ENCODE data around the gene PCBP3. TPM values are rescaled to one million over a fixed set of nuclear protein-coding genes. Genes with fewer than 3 reads are reported as not detected.
A peak's percentile ranks its signal among the peaks of the same experiment; 100 is the strongest.

The PCBP3 gene
- polyA plus RNA-seq, 1 experiment: 1.6 TPM

DNA sequence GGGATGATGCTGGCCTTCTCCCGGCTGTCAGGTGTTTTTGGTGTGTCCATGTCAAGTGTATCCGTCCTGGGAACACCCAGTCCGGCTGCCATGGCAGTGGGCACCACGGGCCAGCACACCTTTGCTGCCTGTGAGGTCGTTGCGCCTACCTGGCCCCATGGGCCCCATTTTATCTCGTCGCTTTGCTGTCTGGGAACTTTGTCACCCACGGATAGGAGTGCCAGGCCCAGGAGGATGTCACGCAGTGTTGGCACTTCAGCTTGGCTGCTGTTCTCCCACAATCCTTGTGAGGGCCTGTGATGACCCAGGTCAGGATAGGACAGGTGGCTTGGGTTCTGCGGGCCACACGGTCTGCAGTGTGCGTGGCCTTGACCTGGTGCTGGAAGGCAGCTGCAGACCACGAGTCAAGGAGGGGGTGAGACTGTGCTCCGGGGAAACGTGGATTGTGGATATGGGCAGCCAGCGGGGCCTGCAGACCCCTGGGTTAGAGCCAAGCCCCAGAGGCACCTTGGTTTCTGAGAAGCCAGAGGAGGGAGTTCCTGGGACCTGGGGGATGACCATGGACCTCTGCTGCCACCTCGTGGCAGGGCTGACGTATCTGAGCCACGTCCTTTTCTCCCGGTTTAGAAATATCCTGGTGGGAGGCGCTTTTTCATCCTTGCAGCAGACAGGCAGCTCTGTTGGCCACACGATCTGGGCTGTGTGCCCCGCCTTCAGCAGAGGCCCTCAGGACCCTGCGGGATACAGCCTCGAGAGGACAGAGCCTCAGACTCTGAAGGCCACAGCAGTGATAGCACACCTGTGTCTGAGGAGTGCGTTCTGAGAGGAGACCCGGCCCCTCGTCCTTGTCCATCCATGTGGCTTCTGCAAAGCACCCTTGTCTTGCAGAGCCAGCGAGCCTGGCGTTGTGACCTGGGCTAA, 176.9 kb downstream of the PCBP3 start:
- Histone ChIP-seq H3K27ac (ENCODE audit: low read depth, low read length) (no peak overlapping the region), H3K9me3 (ENCODE audit: control insufficient read depth, insufficient read depth, low read length) (peaks cover 4% of the 10 kb centered on the region; the same call in 1 of the 2 replicates), H3K27me3 (ENCODE audit: control insufficient read depth, insufficient read depth, low read length) (peaks cover 2% of the 10 kb centered on the region), H3K4me3 (ENCODE audit: low read depth, low read length) (no peak overlapping the region)
- ChIA-PET POLR2A (interaction anchor here (0.6 to 1.0 kb wide), 2 partner anchors 265 to 532 kb away, joined by 3 read pairs; no protein-coding TSS in a partner anchor), CTCF (interaction anchor here (0.5 to 4.6 kb wide), 16 partner anchors 8 to 681 kb away, joined by 3 to 44 read pairs (median 4); no protein-coding TSS in a partner anchor)
- DNase-seq (ENCODE audit: low read depth, low spot score): peak; percentile 85
- TF ChIP-seq, protein P1, sequence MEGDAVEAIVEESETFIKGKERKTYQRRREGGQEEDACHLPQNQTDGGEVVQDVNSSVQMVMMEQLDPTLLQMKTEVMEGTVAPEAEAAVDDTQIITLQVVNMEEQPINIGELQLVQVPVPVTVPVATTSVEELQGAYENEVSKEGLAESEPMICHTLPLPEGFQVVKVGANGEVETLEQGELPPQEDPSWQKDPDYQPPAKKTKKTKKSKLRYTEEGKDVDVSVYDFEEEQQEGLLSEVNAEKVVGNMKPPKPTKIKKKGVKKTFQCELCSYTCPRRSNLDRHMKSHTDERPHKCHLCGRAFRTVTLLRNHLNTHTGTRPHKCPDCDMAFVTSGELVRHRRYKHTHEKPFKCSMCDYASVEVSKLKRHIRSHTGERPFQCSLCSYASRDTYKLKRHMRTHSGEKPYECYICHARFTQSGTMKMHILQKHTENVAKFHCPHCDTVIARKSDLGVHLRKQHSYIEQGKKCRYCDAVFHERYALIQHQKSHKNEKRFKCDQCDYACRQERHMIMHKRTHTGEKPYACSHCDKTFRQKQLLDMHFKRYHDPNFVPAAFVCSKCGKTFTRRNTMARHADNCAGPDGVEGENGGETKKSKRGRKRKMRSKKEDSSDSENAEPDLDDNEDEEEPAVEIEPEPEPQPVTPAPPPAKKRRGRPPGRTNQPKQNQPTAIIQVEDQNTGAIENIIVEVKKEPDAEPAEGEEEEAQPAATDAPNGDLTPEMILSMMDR (IDR thresholded peaks at IDR 0.05; ENCODE audit: low read depth, low read length): peak; percentile 95

DNA sequence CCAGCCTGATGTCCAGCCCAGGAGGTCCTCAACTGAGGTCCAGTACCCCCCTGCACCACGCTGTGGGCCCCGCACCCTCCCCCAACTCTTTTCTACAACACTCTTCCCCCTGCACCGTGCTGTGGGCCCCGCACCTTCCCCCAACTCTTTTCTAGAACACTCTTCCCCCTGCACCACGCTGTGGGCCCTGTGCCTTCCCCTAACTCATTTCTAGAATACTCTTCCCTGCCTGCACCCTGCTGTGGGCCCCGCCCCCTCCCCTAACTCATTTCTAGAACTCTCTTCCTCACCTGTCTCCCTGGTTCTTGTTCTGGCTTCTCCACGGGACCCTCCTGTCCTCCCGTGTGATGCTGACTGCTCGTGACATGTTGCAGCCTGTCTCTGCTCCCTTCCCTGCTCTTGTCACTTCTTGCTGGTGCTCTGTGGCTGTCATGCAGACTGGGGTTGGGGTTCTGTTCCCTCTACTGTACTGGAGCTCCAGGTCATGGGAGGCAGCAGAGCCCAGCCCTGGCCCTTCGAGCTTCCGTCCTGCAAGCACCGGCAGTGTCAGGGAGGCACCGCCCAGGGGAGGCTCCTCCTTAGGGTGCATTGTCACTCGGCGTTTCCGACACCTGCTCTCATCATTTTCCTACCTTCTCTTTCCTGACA, 177.9 kb downstream of the PCBP3 start:
- peaks cover 4% of the 10 kb centered on the region; the same call in 1 of the 2 replicates for H3K9me3 ChIP-seq (ENCODE audit: control insufficient read depth, insufficient read depth, low read length)
- H3K4me3 ChIP-seq (ENCODE audit: low read depth, low read length): no peak overlapping the region
- ChIA-PET CTCF (interaction anchor here (0.6 to 4.6 kb wide), 14 partner anchors 7 to 871 kb away, joined by 3 to 44 read pairs (median 4); no protein-coding TSS in a partner anchor), POLR2A (interaction anchor here (0.6 to 1.0 kb wide), 2 partner anchors 266 to 533 kb away, joined by 3 read pairs; no protein-coding TSS in a partner anchor)
- H3K27ac ChIP-seq (ENCODE audit: low read depth, low read length): no peak overlapping the region
- no peak for DNase-seq (ENCODE audit: low read depth, low spot score)
- peaks cover 2% of the 10 kb centered on the region for H3K27me3 ChIP-seq (ENCODE audit: control insufficient read depth, insufficient read depth, low read length)
- TF ChIP-seq, protein P1 (IDR thresholded peaks at IDR 0.05; ENCODE audit: low read depth, low read length): no peak

DNA sequence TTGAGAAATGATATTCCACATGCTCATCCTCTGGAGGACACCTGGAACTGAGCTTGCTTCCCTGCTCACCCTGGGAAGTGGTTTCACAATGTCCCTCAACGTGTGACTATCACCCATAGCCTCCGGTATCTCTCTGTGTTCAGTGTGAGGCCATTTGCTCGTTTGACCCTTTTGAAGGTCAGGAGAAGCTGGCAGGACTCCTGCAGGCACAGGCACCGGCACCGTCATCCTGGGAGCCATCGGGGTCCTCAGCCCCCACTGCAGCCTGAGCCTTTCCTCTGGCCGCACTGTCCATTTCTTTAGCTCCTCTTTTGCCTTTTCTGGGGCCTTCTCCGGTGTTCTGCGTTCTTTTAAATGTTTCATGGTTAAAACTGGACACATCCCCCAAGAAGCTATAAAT, 178.5 kb downstream of the PCBP3 start:
- POLR2A ChIA-PET: no interaction called here
- H3K4me3 ChIP-seq (ENCODE audit: low read depth, low read length): no peak overlapping the region
- peaks cover 2% of the 10 kb centered on the region for H3K27me3 ChIP-seq (ENCODE audit: control insufficient read depth, insufficient read depth, low read length)
- TF ChIP-seq, protein P1 (IDR thresholded peaks at IDR 0.05; ENCODE audit: low read depth, low read length): no peak
- no peak overlapping the region for H3K27ac ChIP-seq (ENCODE audit: low read depth, low read length)
- no peak for DNase-seq (ENCODE audit: low read depth, low spot score)
- CTCF ChIA-PET: interaction anchor here (0.8 to 4.6 kb wide), 5 partner anchors 12 to 872 kb away, joined by 3 to 44 read pairs (median 4); no protein-coding TSS in a partner anchor
- peaks cover 4% of the 10 kb centered on the region; the same call in 1 of the 2 replicates for H3K9me3 ChIP-seq (ENCODE audit: control insufficient read depth, insufficient read depth, low read length)

DNA sequence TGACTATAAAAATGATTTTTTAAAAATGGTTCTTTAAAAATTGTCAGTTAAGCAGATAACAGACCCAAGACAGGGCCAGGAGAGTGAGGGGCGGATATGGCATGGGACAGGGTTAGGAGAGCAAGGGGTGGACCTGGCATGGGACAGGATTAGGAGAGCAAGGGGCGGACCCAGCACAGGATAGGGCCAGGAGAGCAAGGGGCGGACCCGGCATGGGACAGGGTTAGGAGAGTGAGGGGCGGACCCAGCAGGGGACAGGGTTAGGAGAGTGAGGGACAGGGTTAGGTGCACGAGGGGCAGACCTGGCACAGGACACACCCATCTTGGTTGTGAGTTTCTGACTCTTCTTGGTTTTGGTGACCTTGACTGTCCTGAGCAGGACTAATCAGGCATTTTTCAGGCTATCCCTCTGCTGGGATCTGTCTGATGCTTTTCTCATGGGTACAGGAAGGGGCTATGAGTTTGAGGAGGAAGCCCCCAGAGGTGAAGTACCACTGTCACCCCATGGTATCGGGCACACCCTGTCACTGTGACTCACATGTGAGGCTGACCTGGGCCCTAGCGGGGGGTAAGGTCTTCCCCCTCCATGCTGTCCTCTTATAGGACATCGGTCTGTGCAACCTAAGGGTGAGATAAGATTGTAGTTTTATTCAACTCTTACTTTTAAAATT, 179.0 kb downstream of the PCBP3 start:
- Histone ChIP-seq H3K27me3 (ENCODE audit: control insufficient read depth, insufficient read depth, low read length) (peaks cover 2% of the 10 kb centered on the region), H3K27ac (ENCODE audit: low read depth, low read length) (no peak overlapping the region), H3K4me3 (ENCODE audit: low read depth, low read length) (no peak overlapping the region), H3K9me3 (ENCODE audit: control insufficient read depth, insufficient read depth, low read length) (peaks cover 4% of the 10 kb centered on the region; the same call in 1 of the 2 replicates)
- ChIA-PET CTCF (interaction anchor here (0.8 to 4.6 kb wide), 3 partner anchors 11 to 267 kb away, joined by 3 to 44 read pairs (median 15); no protein-coding TSS in a partner anchor), POLR2A (no interaction called here)
- no peak for DNase-seq (ENCODE audit: low read depth, low spot score)
- TF ChIP-seq, protein P1 (IDR thresholded peaks at IDR 0.05; ENCODE audit: low read depth, low read length): no peak
